PFSK-1 (cell line): Measurements from ENCODE around the gene RMND5A.

ENCODE experiments used
- POLR2AphosphoS5 ChIP-seq: IDR thresholded peaks from 2 replicates; pipeline ENCODE4 v1.6.1; 2012; ENCODE audit warnings: low read depth, mild to moderate bottlenecking, control low read depth, low read length, moderate library complexity
- REST ChIP-seq, 2 experiments: IDR thresholded peaks; 2 replicates each; pipeline versions ENCODE4 v1.6.1 to v1.8.0; 2011 to 2012; ENCODE audit warnings: low read depth in 2 of 2, low read length in 2 of 2, control low read depth in 1 of 2, inconsistent platforms in 1 of 2, mild to moderate bottlenecking in 1 of 2, moderate library complexity in 1 of 2; ENCODE audit not compliant: insufficient read depth in 1 of 2
- SIN3A ChIP-seq: IDR thresholded peaks from 2 replicates; pipeline ENCODE4 v1.6.1; 2012; ENCODE audit warnings: mild to moderate bottlenecking, low read length, moderate library complexity, borderline replicate concordance; ENCODE audit not compliant: insufficient read depth
- TAF1 ChIP-seq: IDR thresholded peaks from 2 replicates; pipeline ENCODE4 v1.6.1; 2012; ENCODE audit warnings: low read length, control low read depth, borderline replicate concordance; ENCODE audit not compliant: insufficient read depth

GRCh38 chr2:86772611-86773010 is 52.5 kb downstream of the RMND5A start:
- TF ChIP-seq POLR2AphosphoS5 (no peak), TAF1 (no peak), REST (IDR thresholded peaks at IDR 0.05; ENCODE audit: insufficient read depth in 1 of 2, low read depth in 2 of 2, low read length in 2 of 2) (no peak), SIN3A (no peak)
